Stimulated activated CD8-positive, alpha-beta memory T cell treated with anti-CD3 and anti-CD28 coated beads, Interleukin-2, amount 100 ng/mL, for 48 hours (primary cell): ENCODE results near the gene PHYHD1.
A peak's percentile ranks its signal among the peaks of the same experiment; 100 is the strongest.

ENCODE experiments used
- DNase-seq, 2 donors: peaks; one replicate each; pipeline ENCODE4 v3.0.0-alpha.2; 2020; ENCODE audit warnings: low read depth in 2 of 2

Gene PHYHD1

DNA sequence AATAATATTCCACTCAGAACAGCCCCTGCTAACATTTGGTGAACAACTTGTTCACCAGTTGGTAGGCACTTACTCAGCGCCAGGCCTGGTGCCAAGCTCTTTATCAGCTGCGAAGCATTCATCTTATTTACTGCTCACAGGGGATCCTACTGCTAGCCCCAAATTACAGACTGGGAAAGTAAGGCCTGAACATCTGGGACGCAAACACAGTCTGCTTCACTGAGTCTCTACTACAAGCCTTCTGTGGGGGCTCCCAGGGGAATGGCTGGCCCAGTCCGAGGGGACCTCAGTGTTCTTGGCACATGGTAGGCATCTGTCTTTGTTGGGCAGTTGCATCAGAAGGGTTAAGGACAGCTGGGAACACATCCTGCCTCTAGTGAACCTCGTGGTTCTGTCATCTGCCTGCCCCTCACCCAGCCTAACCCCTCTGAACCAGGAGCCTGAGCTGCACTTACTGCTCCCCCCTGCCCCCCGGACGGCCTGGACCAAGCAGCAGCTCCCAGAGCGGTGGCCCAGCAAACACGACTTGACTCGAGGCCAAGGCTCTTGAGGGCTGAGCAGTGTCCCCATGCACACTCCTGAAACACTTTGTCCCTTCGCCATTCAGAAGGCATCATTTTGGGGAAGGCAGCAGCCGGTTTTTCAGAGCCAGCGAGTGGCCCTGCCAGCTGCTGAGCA lies at the start of gene PHYHD1:
Gene PHYHD1 (plus strand): TSS at position 602 of the 678 bp plus-strand sequence. CDS start 1,342 bp downstream, outside the sequence.
- no peak for DNase-seq

DNA sequence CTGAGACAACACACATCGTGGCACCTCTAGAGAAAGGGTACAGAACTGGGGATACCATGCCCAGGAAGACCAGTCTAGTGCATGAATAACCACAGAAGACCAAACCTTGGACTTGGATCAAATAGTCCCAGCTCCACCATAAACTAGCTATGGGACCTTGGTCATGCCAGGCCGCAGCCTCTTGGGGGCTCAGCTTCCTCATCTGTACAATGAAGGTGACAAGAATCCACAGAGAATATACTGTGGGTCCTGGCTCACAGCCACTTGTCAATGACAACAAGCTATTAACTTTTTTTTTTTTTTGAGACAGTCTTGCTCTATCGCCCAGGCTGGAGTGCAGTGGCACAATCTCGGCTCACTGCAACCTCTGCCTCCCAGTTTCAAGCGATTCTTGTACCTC lies 42.9 kb upstream of the PHYHD1 start:
- DNase-seq = no peak

DNA sequence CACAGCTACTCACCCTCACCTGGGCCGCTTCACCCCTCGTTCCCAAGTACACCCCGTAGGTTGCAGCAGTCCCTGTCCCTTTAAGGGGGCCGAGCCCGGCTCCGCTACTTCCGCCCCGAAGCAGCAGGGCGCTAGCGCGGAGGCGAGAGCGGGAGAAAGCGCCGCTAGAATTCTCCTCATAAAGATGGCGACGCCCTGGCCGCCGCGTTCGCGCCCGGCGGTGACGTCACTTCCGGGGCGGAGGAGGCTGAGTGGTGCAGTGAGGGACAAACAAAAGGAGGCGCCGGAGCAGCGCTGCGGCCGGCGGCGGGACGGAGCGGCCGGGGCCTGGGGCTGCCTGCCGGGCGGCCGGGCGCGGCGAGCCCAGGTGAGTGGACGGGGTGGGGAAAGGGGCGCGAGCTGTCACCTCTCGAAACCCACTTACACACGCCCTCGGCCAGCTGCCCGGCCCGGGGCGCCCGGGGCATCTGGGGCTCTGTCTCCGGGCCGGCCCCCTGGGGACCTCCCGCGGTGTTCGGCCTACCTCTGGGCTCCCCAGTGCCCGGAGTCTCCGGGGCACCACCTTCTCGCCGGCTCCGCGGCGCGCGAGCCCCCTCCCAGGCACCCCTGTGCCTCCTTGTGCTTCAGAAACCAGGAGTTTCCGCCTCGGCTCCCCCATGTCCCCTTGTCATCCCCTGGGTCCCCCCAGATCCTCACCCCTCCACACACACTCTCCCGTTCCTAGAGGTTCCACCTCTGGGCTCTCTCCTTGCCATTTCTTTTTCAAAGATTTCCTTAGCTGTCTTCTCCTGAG lies 38.7 kb upstream of the PHYHD1 start, which contains the start of the genes KYAT1 and LRRC8A:
Gene KYAT1 (minus strand): TSS at position 67 of the 793 bp plus-strand sequence. CDS start 36,545 bp downstream, outside the sequence.
Gene LRRC8A (plus strand): TSS at position 250 of the 793 bp plus-strand sequence. CDS start 25,032 bp downstream, outside the sequence.
- DNase-seq = peak; percentile 98 to 99

- DNase-seq = no peak
Measured at GRCh38 chr9:128882677-128883603, 37.8 kb upstream of the PHYHD1 start.

GRCh38 chr9:128884164-128884563 lies 36.6 kb upstream of the PHYHD1 start:
- DNase-seq = no peak

DNA sequence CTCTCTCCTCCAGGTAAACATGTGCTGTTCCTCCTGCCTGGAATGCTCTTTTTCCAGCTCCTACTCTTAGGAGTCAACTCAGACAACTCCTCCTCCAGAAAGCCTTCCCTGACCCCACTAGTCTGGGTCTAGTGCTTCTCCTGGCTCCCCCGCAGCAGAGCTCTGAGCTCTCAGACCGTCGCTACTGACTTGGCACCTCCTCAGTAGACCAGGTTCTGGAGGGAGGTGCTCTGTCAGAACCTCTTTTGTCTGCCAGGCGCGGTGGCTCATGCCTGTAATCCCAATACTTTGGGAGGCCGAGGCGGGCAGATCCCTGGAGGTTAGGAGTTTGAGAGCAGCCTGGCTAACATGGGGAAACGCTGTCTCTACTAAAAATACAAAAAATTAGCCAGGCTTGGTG lies 35.4 kb upstream of the PHYHD1 start:
- DNase-seq = no peak

DNA sequence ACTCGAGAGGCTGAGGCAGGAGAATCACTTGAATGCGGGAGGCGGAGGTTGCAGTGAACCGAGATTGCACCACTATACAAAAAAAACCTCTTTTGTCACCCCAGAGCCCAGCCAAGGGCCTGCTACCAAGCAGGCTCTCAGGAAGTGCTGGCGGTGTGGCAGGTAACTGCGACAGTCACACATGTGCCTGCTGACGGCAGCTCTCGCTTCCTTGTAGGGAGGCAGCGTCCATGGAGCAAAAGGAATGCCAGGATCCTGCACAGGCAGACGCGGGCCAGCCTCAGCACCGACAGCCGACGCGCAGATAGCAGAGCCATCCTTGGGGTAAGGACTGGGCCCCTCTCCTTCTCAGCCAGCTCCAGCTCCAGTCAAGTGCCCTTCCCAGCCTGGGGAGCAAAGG lies 35.0 kb upstream of the PHYHD1 start:
- DNase-seq = no peak

GRCh38 chr9:128886211-128886891 lies 34.4 kb upstream of the PHYHD1 start:
- no peak for DNase-seq

DNA sequence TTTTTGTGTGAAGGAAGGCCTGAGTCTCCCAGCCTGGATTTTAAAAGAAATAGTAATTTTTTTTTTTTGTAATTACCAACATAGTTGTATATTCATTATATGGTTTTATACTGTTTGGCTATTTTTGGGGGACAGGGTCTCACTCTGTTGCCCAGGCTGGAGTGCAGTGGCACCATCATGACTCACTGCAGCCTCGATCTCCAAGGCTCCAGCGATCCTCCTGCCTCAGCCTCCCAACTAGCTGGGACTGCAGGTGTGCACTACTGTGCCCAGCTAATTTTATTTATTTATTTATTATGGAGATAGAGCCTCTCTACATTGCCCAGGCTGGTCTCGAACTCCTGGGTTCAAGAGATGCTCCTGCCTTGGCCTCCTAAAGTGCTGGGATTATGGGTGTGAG lies 33.7 kb upstream of the PHYHD1 start:
- no peak for DNase-seq

DNA sequence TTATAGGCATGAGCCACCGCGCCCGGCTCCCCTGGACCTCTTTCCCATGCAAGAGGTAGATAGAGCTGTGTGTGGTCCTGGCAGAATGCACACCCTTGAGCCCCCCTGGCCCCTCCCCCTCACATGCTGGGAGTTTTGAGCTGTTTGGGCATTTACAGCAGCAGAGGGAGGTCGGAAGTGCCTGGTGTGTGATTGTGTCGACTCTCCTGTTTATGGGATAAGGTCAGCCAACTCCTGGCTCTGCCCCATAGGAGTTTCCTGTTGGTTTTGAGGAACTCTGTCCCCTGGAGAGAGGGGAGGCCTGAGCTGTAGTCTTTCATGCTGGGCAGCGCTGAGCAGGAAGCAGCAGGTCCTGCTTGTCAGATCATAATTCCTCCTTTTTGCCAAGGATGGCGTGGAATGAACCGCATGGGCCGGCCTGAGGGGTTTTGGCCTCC lies 32.9 kb upstream of the PHYHD1 start:
- no peak for DNase-seq

DNA sequence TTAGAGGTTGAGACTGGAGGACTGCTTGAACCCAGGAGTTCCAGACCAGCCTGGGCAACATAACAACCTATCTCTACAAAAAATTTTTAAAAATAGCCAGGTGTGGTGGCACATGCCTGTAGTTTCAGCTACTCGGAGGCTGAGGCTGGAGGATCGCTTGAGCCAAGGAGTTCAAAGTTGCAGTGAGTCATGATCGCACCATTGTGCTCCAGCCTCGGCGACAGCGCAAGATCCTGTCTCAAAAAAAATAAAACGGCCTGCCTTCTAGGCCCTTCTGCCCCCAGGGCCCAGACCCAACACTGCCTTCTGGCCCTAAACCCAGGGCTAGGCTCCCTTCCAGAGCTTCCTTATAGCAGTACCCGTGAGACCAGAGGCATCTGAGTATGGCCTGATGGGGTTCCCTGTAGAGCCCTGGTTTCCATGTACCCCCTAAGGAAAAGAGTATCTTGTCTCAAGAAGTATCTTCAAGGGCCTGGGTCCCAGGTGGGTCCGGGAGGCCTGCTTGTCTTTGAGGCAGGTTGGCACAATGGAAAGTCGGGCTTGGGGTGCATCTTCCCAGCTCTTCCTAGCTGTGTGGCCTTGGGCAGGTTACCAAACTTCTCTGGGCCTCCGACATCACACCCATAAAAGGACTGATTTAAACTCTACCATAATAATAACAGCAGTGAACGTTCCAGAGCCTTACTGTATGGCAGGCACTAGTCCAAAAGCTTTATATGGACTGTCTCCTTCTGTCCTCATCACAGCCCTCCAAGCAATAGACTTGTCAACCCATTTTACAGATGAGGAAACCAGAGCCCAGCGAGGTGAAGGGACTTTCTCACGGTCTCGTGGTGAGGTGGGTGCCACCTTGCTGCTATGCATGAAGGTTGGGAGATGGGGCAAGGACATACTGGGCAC lies 29.2 kb upstream of the PHYHD1 start:
- DNase-seq = no peak

- DNase-seq = no peak
Measured at GRCh38 chr9:128892221-128892921, 28.4 kb upstream of the PHYHD1 start.

- DNase-seq = no peak
Measured at GRCh38 chr9:128893354-128893753, 27.4 kb upstream of the PHYHD1 start.

GRCh38 chr9:128894764-128895163 lies 26.0 kb upstream of the PHYHD1 start:
- DNase-seq = no peak

DNA sequence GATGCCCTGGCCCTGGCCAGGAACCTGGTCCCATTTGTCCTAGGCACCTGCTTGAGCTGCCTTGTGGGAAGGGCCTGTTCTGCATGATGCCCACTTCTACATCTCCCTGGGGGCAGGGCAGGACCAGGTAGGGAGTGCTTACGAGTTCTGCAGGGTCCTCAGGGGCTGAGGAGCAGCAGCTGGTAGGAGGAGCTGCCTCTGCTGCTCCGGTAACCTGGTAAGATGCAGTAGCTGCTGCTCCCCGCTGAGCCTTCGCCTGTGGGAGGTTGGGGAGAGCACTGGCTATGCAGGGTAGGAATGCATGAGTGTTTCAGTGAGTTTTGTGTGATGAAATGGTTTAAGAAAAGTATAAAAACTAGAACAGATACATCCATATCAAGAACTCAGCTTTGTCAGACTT lies 25.2 kb upstream of the PHYHD1 start:
- DNase-seq = no peak

- no peak for DNase-seq
Measured at GRCh38 chr9:128898382-128898781, 22.4 kb upstream of the PHYHD1 start.

DNA sequence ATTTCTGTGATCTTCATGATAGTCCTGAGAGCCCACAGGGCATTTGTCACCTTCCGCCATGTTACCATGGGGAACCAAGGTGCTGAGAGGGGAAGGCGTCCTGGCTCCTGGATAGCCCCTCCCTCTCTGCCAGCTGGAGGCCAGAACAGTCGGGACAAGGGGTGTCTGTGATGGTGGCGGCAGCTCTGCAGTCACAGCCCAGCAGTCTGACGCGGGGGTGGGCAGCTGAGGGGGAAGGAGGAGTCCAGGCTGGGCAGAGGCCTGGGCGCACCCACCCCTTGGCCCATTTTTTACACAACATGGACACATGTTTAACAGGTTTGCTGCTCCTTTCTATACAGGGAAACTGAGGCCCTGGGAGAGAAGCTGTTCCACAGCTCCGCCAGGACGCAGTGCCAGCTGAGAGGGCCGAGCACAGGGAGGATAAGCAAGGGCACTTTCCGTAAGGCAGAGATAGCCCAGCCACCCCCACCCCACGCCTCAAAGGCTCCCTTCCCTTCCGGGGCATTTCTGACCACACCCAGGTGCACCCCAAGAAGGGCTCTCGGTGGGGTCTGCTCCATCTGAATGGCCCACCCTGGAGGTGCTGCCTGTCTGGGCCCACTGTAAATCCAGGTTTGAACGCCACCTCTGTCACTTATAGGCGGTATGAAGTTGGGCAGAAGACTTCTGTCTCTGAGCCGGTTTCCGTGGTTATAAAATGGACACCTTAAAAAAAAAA lies 21.8 kb upstream of the PHYHD1 start:
- DNase-seq = no peak

- DNase-seq = no peak
Measured at GRCh38 chr9:128899566-128900322, 21.0 kb upstream of the PHYHD1 start.
